Measurements from ENCODE around the gene POMC. TPM values are rescaled to one million over a fixed set of nuclear protein-coding genes. Genes with fewer than 3 reads are reported as not detected.

Gene POMC
- total and polyA plus RNA-seq, 2 of the 4 experiments (the other 2 are of a cell fraction) = 0.17 TPM; not detected in 1

DNA sequence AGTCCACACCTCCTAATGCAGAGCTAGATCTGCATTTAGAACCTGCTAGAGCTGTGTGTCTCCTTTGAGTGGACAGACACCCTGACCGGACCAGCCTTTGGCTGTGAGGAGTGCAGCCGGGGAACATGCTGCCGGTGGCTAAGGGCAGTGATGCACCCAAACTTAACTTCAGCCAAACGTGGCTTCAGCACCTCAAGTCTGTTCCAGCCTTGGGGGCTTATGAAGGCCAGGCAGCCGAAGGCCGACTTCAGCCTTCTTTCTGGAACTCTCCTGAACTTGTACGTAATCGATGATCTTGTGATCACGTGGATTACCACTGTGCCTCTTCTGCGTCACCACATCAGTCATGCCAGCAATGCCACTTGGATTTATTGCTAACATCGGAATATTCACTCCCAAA, 49.1 kb downstream of the POMC start:
- no peaks in the 10 kb centered on the region for H3K27me3 ChIP-seq (ENCODE audit: control insufficient read depth, insufficient read depth, low read length)
- TF ChIP-seq MXI1 (IDR thresholded peaks at IDR 0.05; ENCODE audit: borderline replicate concordance, low read depth, low read length) (no peak), MAZ (IDR thresholded peaks at IDR 0.05; ENCODE audit: borderline replicate concordance, low read depth, low read length) (no peak), BHLHE40 (IDR thresholded peaks at IDR 0.05; ENCODE audit: low read depth, low read length) (no peak), RFX5 (IDR thresholded peaks at IDR 0.05; ENCODE audit: low read depth, low read length) (no peak), RAD21 (IDR thresholded peaks at IDR 0.05; ENCODE audit: low read length) (no peak)
- TF ChIP-seq, protein P1, sequence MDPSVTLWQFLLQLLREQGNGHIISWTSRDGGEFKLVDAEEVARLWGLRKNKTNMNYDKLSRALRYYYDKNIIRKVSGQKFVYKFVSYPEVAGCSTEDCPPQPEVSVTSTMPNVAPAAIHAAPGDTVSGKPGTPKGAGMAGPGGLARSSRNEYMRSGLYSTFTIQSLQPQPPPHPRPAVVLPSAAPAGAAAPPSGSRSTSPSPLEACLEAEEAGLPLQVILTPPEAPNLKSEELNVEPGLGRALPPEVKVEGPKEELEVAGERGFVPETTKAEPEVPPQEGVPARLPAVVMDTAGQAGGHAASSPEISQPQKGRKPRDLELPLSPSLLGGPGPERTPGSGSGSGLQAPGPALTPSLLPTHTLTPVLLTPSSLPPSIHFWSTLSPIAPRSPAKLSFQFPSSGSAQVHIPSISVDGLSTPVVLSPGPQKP (IDR thresholded peaks at IDR 0.05; ENCODE audit: borderline replicate concordance, low read depth, low read length) = no peak
- H3K9ac ChIP-seq (ENCODE audit: low read depth, low read length) = no peak overlapping the region
- dilution Hi-C loops (cut with HindIII; ENCODE audit: low sequenced_read_pairs, unreplicated experiment) = no loop called here
- ChIA-PET POLR2A (ENCODE audit: unreplicated experiment) (no interaction called here), CTCF (interaction anchor here (1.3 kb wide), 1 partner anchor 10 kb away, joined by 3 read pairs; no protein-coding TSS in a partner anchor)
- no peak overlapping the region for H3K27ac ChIP-seq (ENCODE audit: insufficient read depth, low read length)
- BruUV-seq (replicated peaks) = no TSS peak
- H2BK20ac ChIP-seq (ENCODE audit: low read depth, low read length) = no peak overlapping the region
- WGBS, 2 experiments (ENCODE audit: extremely low coverage in 2 of 2, insufficient read length in 1 of 2) = 80% methylated on average over 5 of the region's 11 CpGs; no CpG with 5 or more reads in 1 of the 2 experiments
- in situ Hi-C loops (cut with MboI; ENCODE audit: low sequenced_read_pairs) = no loop called here
- H3K4ac ChIP-seq (ENCODE audit: low read depth, low read length) = no peak overlapping the region
- no peak overlapping the region for H3K56ac ChIP-seq (ENCODE audit: extremely low read depth, insufficient read depth, low read length)
- H2AK5ac ChIP-seq (ENCODE audit: low read depth, low read length) = no peak overlapping the region
- H3K18ac ChIP-seq (ENCODE audit: low read depth, low read length) = no peak overlapping the region
- H3K9me1 ChIP-seq (ENCODE audit: insufficient read depth, low read length) = no peaks in the 10 kb centered on the region
- no peak overlapping the region for H3K4me2 ChIP-seq (ENCODE audit: low read depth, low read length)
- no peak overlapping the region for H4K91ac ChIP-seq (ENCODE audit: insufficient read depth, low read depth, low read length)
- ATAC-seq (ENCODE audit: low read depth) (no peak), DNase-seq (no peak)
- no peak overlapping the region for H2BK120ac ChIP-seq (ENCODE audit: low read depth, low read length)
- H2AFZ ChIP-seq (replicated peaks; ENCODE audit: low read length, poor library complexity) = no peak overlapping the region
- H3K14ac ChIP-seq (replicated peaks; ENCODE audit: low read depth, low read length) = no peak overlapping the region
- H4K8ac ChIP-seq (ENCODE audit: low read depth in 2 of 2, low read length in 2 of 2) = no peak overlapping the region
- no peak overlapping the region for H3K4me3 ChIP-seq (ENCODE audit: insufficient read depth, low read depth, low read length)
- H4K20me1 ChIP-seq (ENCODE audit: insufficient read depth, low read length) = no peaks in the 10 kb centered on the region
- no peak overlapping the region for H2AK9ac ChIP-seq (replicated peaks; ENCODE audit: low read depth, low read length, poor library complexity)
- no peaks in the 10 kb centered on the region for H3K9me3 ChIP-seq (ENCODE audit: control insufficient read depth, insufficient read depth, low read length)
- H3K79me1 ChIP-seq (ENCODE audit: low read depth in 1 of 2, low read length in 2 of 2) = no peaks in the 10 kb centered on the region
- no peak overlapping the region for H2BK5ac ChIP-seq (ENCODE audit: low read depth, low read length, poor library complexity, severe bottlenecking)
- no peak overlapping the region for H3K23ac ChIP-seq (ENCODE audit: low read depth, low read length)
- no peak overlapping the region for H4K5ac ChIP-seq (ENCODE audit: low read depth, low read length)
- no peaks in the 10 kb centered on the region for H3K4me1 ChIP-seq (ENCODE audit: control insufficient read depth, insufficient read depth, low read length)
- H2BK15ac ChIP-seq (ENCODE audit: low read depth, low read length) = no peak overlapping the region
- intact Hi-C loops (cut with micrococcal nuclease) = no loop called here
- H3K36me3 ChIP-seq (ENCODE audit: control insufficient read depth, insufficient read depth, low read length) = no peaks in the 10 kb centered on the region
